RPMI8226 (cell line): ENCODE results near the gene ELMO1.

Experiments used
- DNase-seq: peaks from one replicate; pipeline ENCODE4 v3.0.0-alpha.2; 2015

The ELMO1 gene

GRCh38 chr7:37255327-37255944, 193.2 kb downstream of the ELMO1 start:
- DNase-seq, result no peak

GRCh38 chr7:37251222-37251621, 197.4 kb downstream of the ELMO1 start:
- no peak for DNase-seq

GRCh38 chr7:37249240-37249639, 199.4 kb downstream of the ELMO1 start:
- DNase-seq, result no peak

GRCh38 chr7:37248396-37248861, 200.2 kb downstream of the ELMO1 start:
- DNase-seq, result no peak

GRCh38 chr7:37247861-37248260, 200.8 kb downstream of the ELMO1 start:
- no peak for DNase-seq

- DNase-seq, result no peak
Measured at GRCh38 chr7:37245590-37245989, 203.1 kb downstream of the ELMO1 start.

GRCh38 chr7:37236906-37237305, 211.8 kb downstream of the ELMO1 start:
- no peak for DNase-seq

- no peak for DNase-seq
Measured at GRCh38 chr7:37235813-37236212, 212.9 kb downstream of the ELMO1 start.

- DNase-seq, result peak; percentile 47
Measured at GRCh38 chr7:37234928-37235327, 213.7 kb downstream of the ELMO1 start.

GRCh38 chr7:37234334-37234733, 214.3 kb downstream of the ELMO1 start:
- DNase-seq, result no peak

GRCh38 chr7:37231613-37232012, 217.1 kb downstream of the ELMO1 start:
- DNase-seq, result no peak

GRCh38 chr7:37230221-37230620, 218.4 kb downstream of the ELMO1 start:
- no peak for DNase-seq

GRCh38 chr7:37229381-37229780, 219.3 kb downstream of the ELMO1 start:
- DNase-seq, result no peak

GRCh38 chr7:37225285-37225969, 223.2 kb downstream of the ELMO1 start:
- DNase-seq, result no peak

GRCh38 chr7:37224746-37225145, 223.9 kb downstream of the ELMO1 start:
- DNase-seq, result no peak

GRCh38 chr7:37220664-37221063, 228.0 kb downstream of the ELMO1 start:
- no peak for DNase-seq

- no peak for DNase-seq
Measured at GRCh38 chr7:37218956-37219355, 229.7 kb downstream of the ELMO1 start.

- DNase-seq, result no peak
Measured at GRCh38 chr7:37216923-37217322, 231.7 kb downstream of the ELMO1 start.

GRCh38 chr7:37216156-37216852, 232.4 kb downstream of the ELMO1 start:
- no peak for DNase-seq

- no peak for DNase-seq
Measured at GRCh38 chr7:37215290-37215923, 233.3 kb downstream of the ELMO1 start.

GRCh38 chr7:37212556-37212955, 236.1 kb downstream of the ELMO1 start:
- no peak for DNase-seq

- no peak for DNase-seq
Measured at GRCh38 chr7:37212051-37212450, 236.6 kb downstream of the ELMO1 start.

- DNase-seq, result no peak
Measured at GRCh38 chr7:37211097-37211880, 237.4 kb downstream of the ELMO1 start.
